Esophagus (tissue), 2 donors: Measurements from ENCODE around the gene VAPA. TPM values are rescaled to one million over a fixed set of nuclear protein-coding genes. Genes with fewer than 3 reads are reported as not detected.

Source experiments
- H3K27ac ChIP-seq, 2 donors: one replicate each; pipeline ENCODE4 v1.5.1; 2013; ENCODE audit warnings: low read depth in 2 of 2, mild to moderate bottlenecking in 2 of 2, inconsistent platforms in 1 of 2, low read length in 1 of 2, moderate library complexity in 1 of 2
- H3K27me3 ChIP-seq, 2 donors: one replicate each; pipeline ENCODE4 v1.6.1; 2013; ENCODE audit warnings: low read length in 2 of 2, control low read depth in 1 of 2, mild to moderate bottlenecking in 1 of 2; ENCODE audit not compliant: insufficient read depth in 2 of 2, control insufficient read depth in 1 of 2
- H3K36me3 ChIP-seq, 2 donors: one replicate each; pipeline ENCODE4 v1.6.1; 2013; ENCODE audit warnings: low read length in 1 of 2; ENCODE audit not compliant: control insufficient read depth in 2 of 2, insufficient read depth in 2 of 2
- H3K4me1 ChIP-seq, 2 donors: one replicate each; pipeline ENCODE4 v1.6.1; 2013; ENCODE audit warnings: low read length in 1 of 2; ENCODE audit not compliant: control insufficient read depth in 2 of 2, insufficient read depth in 2 of 2
- H3K4me3 ChIP-seq, 2 donors: one replicate each; pipeline ENCODE4 v1.5.1; 2013; ENCODE audit warnings: low read length in 2 of 2, mild to moderate bottlenecking in 2 of 2, low read depth in 1 of 2, moderate library complexity in 1 of 2
- H3K9me3 ChIP-seq, 2 donors: one replicate each; pipeline ENCODE4 v1.6.1; 2013; ENCODE audit warnings: mild to moderate bottlenecking in 2 of 2, low read depth in 1 of 2, low read length in 1 of 2, moderate library complexity in 1 of 2; ENCODE audit not compliant: control insufficient read depth in 2 of 2, insufficient read depth in 1 of 2
- WGBS, 2 donors: extraction: QIAGEN DNeasy Blood & Tissue Kit; methylation state at CpG; one replicate each; pipeline ENCODE4 v1.1.7; 2013; 5-methylcytosine and 5-hydroxymethylcytosine counted together
- polyA plus RNA-seq, 2 donors: library from polyadenylated mRNA; stranded (reverse); fragments of 200-250 nt; gene quantifications; one replicate each; pipeline ENCODE4 v1.2.3, GENCODE V29; 2013
- donor health status: healthy with polysubstance abuse.
- donor health status: Bipolar disorder and iron deficiency.

VAPA gene
- polyA plus RNA-seq, 2 donors, result 127 to 189 TPM

- Histone ChIP-seq H3K9me3 (no peaks in the 10 kb centered on the region), H3K36me3 (no peaks in the 10 kb centered on the region), H3K4me3 (no peak overlapping the region), H3K4me1 (peaks cover 0 to 2% of the 10 kb centered on the region in 2 donors), H3K27ac (no peak overlapping the region), H3K27me3 (no peaks in the 10 kb centered on the region)
Measured at GRCh38 chr18:9872823-9873222, 41.0 kb upstream of the VAPA start.

GRCh38 chr18:9874728-9875127 lies 39.1 kb upstream of the VAPA start:
- H3K27ac ChIP-seq, result no peak overlapping the region
- 78 to 88% methylated on average over 1 of the region's 1 CpG for WGBS, 2 donors
- no peaks in the 10 kb centered on the region for H3K9me3 ChIP-seq
- no peak overlapping the region for H3K4me3 ChIP-seq
- H3K4me1 ChIP-seq, result peaks cover 0 to 1% of the 10 kb centered on the region in 2 donors
- H3K36me3 ChIP-seq, result no peaks in the 10 kb centered on the region
- no peaks in the 10 kb centered on the region for H3K27me3 ChIP-seq

- Histone ChIP-seq H3K4me3 (no peak overlapping the region), H3K27ac (no peak overlapping the region), H3K9me3 (no peaks in the 10 kb centered on the region), H3K36me3 (no peaks in the 10 kb centered on the region), H3K27me3 (no peaks in the 10 kb centered on the region), H3K4me1 (no peaks in the 10 kb centered on the region)
- 80 to 88% methylated on average over 2 of the region's 2 CpGs for WGBS, 2 donors
Measured at GRCh38 chr18:9876212-9876866, 37.5 kb upstream of the VAPA start.

- no peak overlapping the region for H3K4me3 ChIP-seq
- 41 to 51% methylated on average over 9 of the region's 9 CpGs for WGBS, 2 donors
- H3K4me1 ChIP-seq, result no peaks in the 10 kb centered on the region
- peak overlapping the region in 1 of 2 donors; percentile 17 for H3K27ac ChIP-seq
- no peaks in the 10 kb centered on the region for H3K36me3 ChIP-seq
- H3K27me3 ChIP-seq, result no peaks in the 10 kb centered on the region
- no peaks in the 10 kb centered on the region for H3K9me3 ChIP-seq
Measured at GRCh38 chr18:9876867-9877654, 36.8 kb upstream of the VAPA start.

- H3K27ac ChIP-seq, result no peak overlapping the region
- H3K36me3 ChIP-seq, result no peaks in the 10 kb centered on the region
- no peaks in the 10 kb centered on the region for H3K4me1 ChIP-seq
- H3K27me3 ChIP-seq, result no peaks in the 10 kb centered on the region
- H3K4me3 ChIP-seq, result no peak overlapping the region
- no peaks in the 10 kb centered on the region for H3K9me3 ChIP-seq
Measured at GRCh38 chr18:9877655-9878014, 36.2 kb upstream of the VAPA start.

GRCh38 chr18:9878095-9878494 lies 35.7 kb upstream of the VAPA start:
- no peaks in the 10 kb centered on the region for H3K36me3 ChIP-seq
- no peak overlapping the region for H3K27ac ChIP-seq
- 94 to 95% methylated on average over 1 of the region's 1 CpG for WGBS, 2 donors
- no peaks in the 10 kb centered on the region for H3K4me1 ChIP-seq
- no peaks in the 10 kb centered on the region for H3K9me3 ChIP-seq
- H3K4me3 ChIP-seq, result no peak overlapping the region
- no peaks in the 10 kb centered on the region for H3K27me3 ChIP-seq

GRCh38 chr18:9878783-9879242 lies 35.0 kb upstream of the VAPA start:
- H3K36me3 ChIP-seq, result no peaks in the 10 kb centered on the region
- no peaks in the 10 kb centered on the region for H3K4me1 ChIP-seq
- H3K27me3 ChIP-seq, result no peaks in the 10 kb centered on the region
- WGBS, 2 donors, result 94% methylated on average over 6 of the region's 6 CpGs
- H3K4me3 ChIP-seq, result no peak overlapping the region
- no peaks in the 10 kb centered on the region for H3K9me3 ChIP-seq
- H3K27ac ChIP-seq, result no peak overlapping the region

- H3K36me3 ChIP-seq, result no peaks in the 10 kb centered on the region
- no peak overlapping the region for H3K4me3 ChIP-seq
- 88 to 93% methylated on average over 6 of the region's 6 CpGs for WGBS, 2 donors
- H3K27ac ChIP-seq, result no peak overlapping the region
- H3K27me3 ChIP-seq, result no peaks in the 10 kb centered on the region
- H3K9me3 ChIP-seq, result no peaks in the 10 kb centered on the region
- no peaks in the 10 kb centered on the region for H3K4me1 ChIP-seq
Measured at GRCh38 chr18:9884090-9884489, 29.7 kb upstream of the VAPA start.

GRCh38 chr18:9884532-9885140 lies 29.2 kb upstream of the VAPA start:
- Histone ChIP-seq H3K36me3 (no peaks in the 10 kb centered on the region), H3K4me3 (no peak overlapping the region), H3K27me3 (no peaks in the 10 kb centered on the region), H3K9me3 (no peaks in the 10 kb centered on the region), H3K4me1 (no peaks in the 10 kb centered on the region), H3K27ac (no peak overlapping the region)
- 92 to 96% methylated on average over 12 of the region's 12 CpGs for WGBS, 2 donors
